Subcutaneous abdominal adipose tissue (tissue), 5 donors: ENCODE results near the gene MACROD2.

Source experiments
- H3K27ac ChIP-seq: one replicate; pipeline ENCODE4 v1.7.0; 2013; ENCODE audit warnings: low read depth, mild to moderate bottlenecking, inconsistent platforms, low read length, moderate library complexity
- H3K27me3 ChIP-seq, 5 donors: one replicate each; pipeline ENCODE4 v1.7.0; 2013; ENCODE audit warnings: low read length in 5 of 5, inconsistent platforms in 1 of 5; ENCODE audit not compliant: control insufficient read depth in 5 of 5, insufficient read depth in 4 of 5
- H3K36me3 ChIP-seq, 5 donors: one replicate each; pipeline ENCODE4 v1.7.0; 2013; ENCODE audit warnings: low read length in 5 of 5; ENCODE audit not compliant: control insufficient read depth in 5 of 5, insufficient read depth in 5 of 5
- H3K4me1 ChIP-seq, 5 donors: one replicate each; pipeline ENCODE4 v1.7.0; 2013; ENCODE audit warnings: low read length in 5 of 5, mild to moderate bottlenecking in 3 of 5, moderate library complexity in 1 of 5; ENCODE audit not compliant: control insufficient read depth in 5 of 5, insufficient read depth in 5 of 5
- H3K4me3 ChIP-seq, 5 donors: one replicate each; pipeline ENCODE4 v1.7.0; 2013; ENCODE audit warnings: low read length in 5 of 5, low read depth in 1 of 5
- H3K9ac ChIP-seq, 5 donors: one replicate each; pipeline ENCODE4 v1.7.0; 2013; ENCODE audit warnings: low read length in 5 of 5, mild to moderate bottlenecking in 4 of 5, moderate library complexity in 3 of 5
- H3K9me3 ChIP-seq, 5 donors: one replicate each; pipeline ENCODE4 v1.7.0; 2013; ENCODE audit warnings: low read length in 5 of 5; ENCODE audit not compliant: control insufficient read depth in 5 of 5
- donor health status: healthy.
- donor health status: healthy.
- donor health status: healthy.
- donor health status: healthy.
- donor health status: healthy.

MACROD2 gene

DNA sequence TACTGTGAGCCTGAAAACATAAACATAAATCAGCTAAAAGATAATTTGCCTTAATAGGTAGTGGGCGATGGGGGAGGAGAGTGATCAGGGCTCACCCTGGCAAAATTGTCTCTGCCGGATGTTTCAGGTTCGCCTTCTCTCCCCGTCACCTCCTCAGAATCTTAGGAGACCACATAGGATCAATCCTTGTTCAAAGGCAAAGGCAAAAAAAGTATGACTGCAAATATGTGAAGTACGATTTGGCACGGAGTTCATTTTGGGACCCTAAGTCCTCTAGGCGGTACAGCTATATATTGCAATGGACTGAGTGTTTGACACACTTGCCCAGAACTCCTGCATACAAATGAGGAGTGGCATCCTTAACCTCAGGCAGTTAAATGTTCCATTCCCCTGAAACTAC is 991.3 kb downstream of the MACROD2 start:
- Histone ChIP-seq H3K36me3 (no peaks in the 10 kb centered on the region), H3K27me3 (no peaks in the 10 kb centered on the region), H3K9ac (no peak overlapping the region), H3K4me3 (no peak overlapping the region), H3K4me1 (no peaks in the 10 kb centered on the region), H3K9me3 (peaks cover 0 to 8% (median 3%) of the 10 kb centered on the region in 5 donors), H3K27ac (no peak overlapping the region)

DNA sequence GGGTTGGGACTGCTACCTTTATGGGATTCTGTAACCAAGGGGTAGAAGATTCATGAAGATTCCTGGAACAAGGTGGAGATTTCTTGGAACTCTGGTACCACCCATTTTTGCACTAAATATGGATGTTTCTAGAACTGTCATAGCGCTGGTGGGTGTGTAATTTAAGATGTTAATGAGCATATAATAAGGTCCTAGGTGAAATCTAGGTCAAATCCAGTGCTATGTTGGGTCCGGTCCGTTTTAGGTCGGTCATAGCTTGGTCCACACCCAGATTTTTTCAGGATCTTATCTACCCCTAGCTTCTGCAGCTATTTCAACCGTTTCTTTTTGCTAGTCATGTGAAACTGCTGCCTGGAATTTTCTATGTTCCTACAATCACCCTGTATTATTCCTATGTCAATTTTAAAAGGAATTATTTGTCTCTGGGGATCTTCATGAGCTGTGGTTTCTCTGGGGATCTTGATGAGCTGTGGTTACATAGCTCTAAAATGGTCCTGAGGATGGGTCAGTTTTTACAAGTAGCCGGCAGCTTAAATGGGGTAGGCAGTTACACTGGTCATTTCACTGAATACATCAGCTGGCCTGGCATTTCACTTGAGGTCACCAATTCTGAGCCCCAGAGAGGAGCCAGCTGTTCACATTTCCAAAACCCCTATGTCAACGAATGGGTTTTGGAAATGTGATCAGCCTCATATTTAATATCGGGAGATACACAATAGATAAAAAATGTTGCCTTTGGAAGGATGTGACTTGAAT is 994.4 kb downstream of the MACROD2 start:
- Histone ChIP-seq H3K9me3 (no peaks in the 10 kb centered on the region), H3K9ac (no peak overlapping the region), H3K27ac (no peak overlapping the region), H3K36me3 (no peaks in the 10 kb centered on the region), H3K27me3 (no peaks in the 10 kb centered on the region), H3K4me3 (no peak overlapping the region), H3K4me1 (no peaks in the 10 kb centered on the region)

DNA sequence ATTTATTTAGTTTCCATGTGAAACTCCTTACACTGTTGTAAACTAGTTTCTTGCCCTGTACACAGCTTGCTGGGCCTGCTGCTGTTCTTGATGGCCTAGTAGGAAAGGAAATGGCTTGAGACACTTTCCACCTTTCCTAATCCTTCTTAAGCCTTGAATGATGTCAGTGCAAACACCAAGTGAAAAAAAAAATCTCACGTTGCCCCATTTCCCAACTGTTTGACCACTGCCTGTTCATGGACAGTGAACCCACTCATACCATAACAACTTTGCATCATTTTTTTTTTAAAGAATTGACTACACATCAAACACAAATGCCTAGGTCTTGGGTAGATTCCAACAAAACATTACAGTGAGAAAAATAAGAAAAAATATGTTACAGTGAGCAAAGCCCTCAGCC is 995.7 kb downstream of the MACROD2 start:
- no peaks in the 10 kb centered on the region for H3K27me3 ChIP-seq
- no peak overlapping the region for H3K9ac ChIP-seq
- H3K36me3 ChIP-seq, result no peaks in the 10 kb centered on the region
- H3K4me1 ChIP-seq, result no peaks in the 10 kb centered on the region
- no peak overlapping the region for H3K27ac ChIP-seq
- no peak overlapping the region for H3K4me3 ChIP-seq
- H3K9me3 ChIP-seq, result peaks cover 0 to 4% (median 0%) of the 10 kb centered on the region in 5 donors

DNA sequence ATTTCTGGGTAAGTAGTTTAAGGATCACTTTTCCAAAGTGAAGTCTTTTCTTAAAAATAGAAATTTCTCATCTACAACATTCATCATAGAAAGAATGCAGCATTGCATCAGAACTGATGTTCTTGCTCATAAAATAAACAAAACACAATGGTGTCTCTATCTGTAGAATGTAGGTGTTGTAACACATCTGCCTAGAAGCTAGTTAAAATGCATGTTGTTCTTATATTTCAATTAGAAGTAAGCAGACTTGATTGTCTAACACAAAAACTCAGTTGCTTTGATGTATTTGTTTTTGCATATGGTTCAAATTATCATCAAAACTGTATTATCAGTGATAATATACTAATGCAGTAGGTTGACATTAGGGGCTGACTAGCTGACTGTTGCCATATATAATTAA is 996.8 kb downstream of the MACROD2 start:
- peaks cover 0 to 6% (median 3%) of the 10 kb centered on the region in 5 donors for H3K9me3 ChIP-seq
- no peaks in the 10 kb centered on the region for H3K4me1 ChIP-seq
- H3K36me3 ChIP-seq, result no peaks in the 10 kb centered on the region
- no peak overlapping the region for H3K27ac ChIP-seq
- no peak overlapping the region for H3K9ac ChIP-seq
- no peak overlapping the region for H3K4me3 ChIP-seq
- no peaks in the 10 kb centered on the region for H3K27me3 ChIP-seq

DNA sequence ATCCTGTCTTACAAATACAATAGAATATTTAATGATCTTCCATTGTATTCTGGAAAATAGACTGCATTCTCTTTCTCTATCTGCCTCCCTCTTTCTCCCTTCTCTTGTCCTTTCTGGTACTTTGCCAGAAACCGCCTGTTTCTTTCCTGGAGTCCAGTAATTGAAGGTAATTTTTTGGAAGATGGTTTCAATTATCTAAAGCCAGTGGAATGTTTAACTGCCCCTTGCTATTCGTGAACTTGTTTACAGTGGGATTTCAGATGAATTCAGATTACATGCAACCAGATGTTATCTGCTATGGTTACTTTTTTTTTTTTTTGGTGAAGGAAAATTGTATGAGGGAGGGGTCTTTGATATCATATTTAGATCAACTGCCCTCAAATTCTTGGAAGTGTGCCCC is 997.6 kb downstream of the MACROD2 start:
- Histone ChIP-seq H3K4me1 (no peaks in the 10 kb centered on the region), H3K9ac (no peak overlapping the region), H3K27ac (no peak overlapping the region), H3K27me3 (no peaks in the 10 kb centered on the region), H3K36me3 (no peaks in the 10 kb centered on the region), H3K4me3 (no peak overlapping the region), H3K9me3 (peaks cover 0 to 12% (median 7%) of the 10 kb centered on the region in 5 donors)

DNA sequence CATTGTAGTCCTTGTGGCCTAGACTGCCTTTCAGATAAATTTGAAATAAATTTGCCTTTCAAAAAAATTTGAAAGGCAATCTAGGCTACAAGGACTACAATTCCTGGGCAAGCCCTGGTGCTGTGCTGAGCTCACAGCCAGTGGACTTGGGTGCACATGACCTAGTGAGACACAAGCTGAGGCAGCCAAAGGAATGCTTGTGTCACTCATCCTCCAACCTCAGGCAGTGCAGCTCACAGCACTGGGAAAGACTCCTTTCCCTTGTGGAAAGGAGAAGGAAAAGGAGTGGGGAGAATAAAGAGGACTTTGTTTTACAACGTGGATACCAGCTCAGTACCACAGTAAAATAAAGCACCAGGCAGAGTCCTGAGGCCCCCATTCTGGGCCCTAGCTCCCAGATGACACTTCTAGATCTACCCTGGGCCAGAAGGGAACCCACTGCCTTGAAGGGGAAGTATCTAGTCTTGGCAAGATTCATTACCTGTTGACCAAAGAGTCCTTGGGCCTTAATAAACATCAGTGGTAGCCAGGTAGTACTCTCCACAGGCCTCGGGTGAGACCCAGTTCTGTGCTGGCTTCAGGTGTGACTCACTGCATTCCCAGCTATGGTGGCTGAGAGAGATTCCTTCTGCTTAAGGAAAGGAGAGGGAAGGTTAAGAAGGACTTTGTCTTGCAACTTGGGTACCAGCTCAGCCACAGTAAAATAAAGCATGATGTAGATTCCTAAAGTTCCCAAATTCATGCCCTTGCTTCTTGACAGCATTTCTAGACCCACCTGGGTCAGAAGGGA is 1001.8 kb downstream of the MACROD2 start:
- H3K9me3 ChIP-seq, result peaks cover 5 to 20% (median 10%) of the 10 kb centered on the region in 5 donors
- no peaks in the 10 kb centered on the region for H3K4me1 ChIP-seq
- no peaks in the 10 kb centered on the region for H3K27me3 ChIP-seq
- no peak overlapping the region for H3K9ac ChIP-seq
- H3K4me3 ChIP-seq, result no peak overlapping the region
- H3K27ac ChIP-seq, result no peak overlapping the region
- H3K36me3 ChIP-seq, result no peaks in the 10 kb centered on the region

DNA sequence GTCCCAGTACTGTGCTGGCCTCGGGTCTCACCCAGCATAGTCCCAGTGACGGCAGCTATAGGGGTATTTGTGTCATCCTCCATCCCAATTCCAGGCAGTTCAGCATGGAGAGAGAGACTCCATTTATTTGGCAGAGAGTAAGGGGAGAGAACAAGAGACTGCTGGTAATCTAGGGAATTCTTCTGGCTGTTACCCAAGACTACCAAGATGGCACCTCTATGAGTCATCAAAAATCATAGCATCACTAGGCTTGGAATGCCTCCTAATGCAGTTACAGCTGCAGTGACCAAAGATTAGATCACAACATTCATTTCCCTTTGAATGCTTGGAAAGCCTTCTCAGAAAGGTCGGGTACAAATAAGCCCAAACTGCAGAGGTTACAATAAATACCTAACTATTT is 1002.5 kb downstream of the MACROD2 start:
- Histone ChIP-seq H3K27me3 (no peaks in the 10 kb centered on the region), H3K9me3 (peaks cover 5 to 20% (median 10%) of the 10 kb centered on the region in 5 donors), H3K4me3 (no peak overlapping the region), H3K36me3 (no peaks in the 10 kb centered on the region), H3K9ac (no peak overlapping the region), H3K27ac (no peak overlapping the region), H3K4me1 (no peaks in the 10 kb centered on the region)

DNA sequence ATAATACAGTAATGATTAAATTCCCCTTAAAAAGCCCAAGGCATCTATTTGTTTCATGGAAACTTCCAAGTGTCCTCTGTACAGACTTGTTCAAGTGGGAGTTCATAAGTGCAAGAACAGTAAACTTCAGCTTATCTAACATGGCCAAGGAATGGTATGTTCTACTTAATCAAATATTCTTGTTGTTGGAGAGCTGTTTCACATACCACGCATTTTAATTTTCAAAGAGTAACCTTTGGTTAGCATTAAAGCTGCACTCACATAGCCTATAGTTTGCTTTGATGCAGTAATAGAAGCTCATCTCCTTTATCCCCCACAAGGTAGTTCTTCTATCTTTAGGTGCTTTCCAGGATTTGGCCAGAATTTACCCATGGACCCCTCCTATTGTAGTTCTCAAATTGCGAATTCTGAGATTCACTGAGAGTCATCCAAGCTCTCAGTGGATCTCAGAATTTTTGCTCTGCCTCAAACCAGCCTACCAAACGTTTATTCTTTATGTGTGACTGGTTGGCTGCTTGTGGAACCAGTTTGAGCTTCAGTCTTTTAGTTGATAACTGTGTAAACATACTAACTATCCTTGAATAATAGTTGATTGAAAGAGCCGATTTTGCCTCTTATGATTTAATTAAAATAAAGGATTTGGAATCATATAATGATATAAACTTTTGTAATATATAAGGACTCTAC is 1010.1 kb downstream of the MACROD2 start:
- Histone ChIP-seq H3K27ac (no peak overlapping the region), H3K4me3 (no peak overlapping the region), H3K9me3 (no peaks in the 10 kb centered on the region), H3K4me1 (no peaks in the 10 kb centered on the region), H3K36me3 (no peaks in the 10 kb centered on the region), H3K27me3 (no peaks in the 10 kb centered on the region), H3K9ac (no peak overlapping the region)

DNA sequence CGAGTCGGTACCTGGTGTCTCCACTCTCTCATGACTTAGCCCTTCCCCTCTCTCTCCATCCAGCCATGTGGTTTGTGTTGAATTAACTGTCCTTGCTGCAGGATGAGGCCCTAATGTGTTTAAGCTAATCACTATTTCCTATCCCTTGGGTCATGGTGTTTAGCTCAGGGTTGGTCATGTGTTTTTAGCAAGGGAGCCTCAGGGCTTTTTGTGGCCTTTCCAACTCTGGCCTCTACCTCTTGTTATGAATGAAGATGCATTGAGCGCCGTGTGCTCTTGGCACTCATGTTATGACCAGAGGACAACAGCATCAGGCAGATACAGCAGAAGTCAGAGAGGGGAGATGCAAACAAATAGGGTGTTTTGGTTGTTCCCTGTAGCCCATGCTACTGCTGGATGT is 1016.3 kb downstream of the MACROD2 start:
- H3K27ac ChIP-seq, result no peak overlapping the region

DNA sequence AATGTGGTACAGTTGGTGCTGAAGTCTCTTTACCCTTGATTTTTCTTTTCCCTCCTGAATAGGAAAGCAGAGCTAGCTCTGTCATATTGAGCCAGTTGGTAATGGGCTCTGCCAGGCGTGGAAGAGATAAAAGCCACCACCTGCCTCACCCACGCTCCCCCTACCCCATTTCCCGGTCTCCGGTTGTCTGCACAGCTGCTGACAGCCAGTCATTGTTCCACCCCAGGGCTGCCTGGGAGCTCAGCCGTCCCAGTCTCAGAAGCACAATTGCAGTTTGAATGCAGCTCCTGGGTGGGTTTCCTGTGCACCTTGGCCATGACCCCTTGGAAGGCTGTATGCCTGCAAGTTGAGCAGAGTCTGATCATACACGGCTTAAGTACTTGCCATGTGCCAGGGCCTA is 1017.2 kb downstream of the MACROD2 start:
- no peaks in the 10 kb centered on the region for H3K4me1 ChIP-seq
- no peaks in the 10 kb centered on the region for H3K27me3 ChIP-seq
- peaks cover 0 to 2% (median 0%) of the 10 kb centered on the region in 5 donors for H3K9me3 ChIP-seq
- H3K4me3 ChIP-seq, result no peak overlapping the region
- H3K27ac ChIP-seq, result no peak overlapping the region
- no peak overlapping the region for H3K9ac ChIP-seq
- no peaks in the 10 kb centered on the region for H3K36me3 ChIP-seq

More for the DNA sequence above, 1016.3 kb downstream of the MACROD2 start:
- H3K27me3 ChIP-seq, result no peaks in the 10 kb centered on the region
- no peaks in the 10 kb centered on the region for H3K4me1 ChIP-seq
- no peak overlapping the region for H3K4me3 ChIP-seq
- no peak overlapping the region for H3K9ac ChIP-seq
- H3K9me3 ChIP-seq, result peaks cover 0 to 2% (median 0%) of the 10 kb centered on the region in 5 donors
- no peaks in the 10 kb centered on the region for H3K36me3 ChIP-seq
